Esophagus squamous epithelium (tissue), 5 donors: ENCODE measurements around the gene AVL9. TPM values are rescaled to one million over a fixed set of nuclear protein-coding genes. Genes with fewer than 3 reads are reported as not detected.
"Not testable (repeated sequence)": the region's sequence is repeated elsewhere in the genome, so short reads cannot be mapped to it uniquely, and the experiment has no call there.

ENCODE experiments used
- DNase-seq: peaks from one replicate; lab custom pipeline; 2025; lab: John Stamatoyannopoulos, UW
- H3K27ac ChIP-seq, 4 donors: fragments of 200-600 bp; sonication (generic); one replicate each; pipeline ENCODE4 v1.5.1; 2016 to 2019; ENCODE audit warnings: mild to moderate bottlenecking in 1 of 4
- H3K27me3 ChIP-seq, 4 donors: fragments of 200-600 bp; sonication (generic); 1 replicate in 3 of 4; 2 replicates in 1 of 4; pipeline versions ENCODE4 v1.5.1 to v1.6.0; 2017 to 2021; ENCODE audit warnings: antibody characterized with exemption in 1 of 4
- H3K36me3 ChIP-seq, 3 donors: fragments of 200-600 bp; sonication (generic); one replicate each; pipeline ENCODE4 v1.5.1; 2016 to 2019
- H3K4me1 ChIP-seq, 3 donors: fragments of 200-600 bp; sonication (generic); one replicate each; pipeline ENCODE4 v1.5.1; 2017 to 2019
- H3K4me3 ChIP-seq, 4 donors: fragments of 200-600 bp; sonication (generic); 1 replicate in 3 of 4; 2 replicates in 1 of 4; pipeline ENCODE4 v1.5.1; 2016 to 2019; ENCODE audit warnings: mild to moderate bottlenecking in 2 of 4, moderate library complexity in 1 of 4
- H3K9me3 ChIP-seq, 3 donors: fragments of 200-600 bp; sonication (generic); one replicate each; pipeline ENCODE4 v1.5.1; 2016 to 2019
- POLR2A ChIP-seq, 4 donors: fragments of 450-650 bp; IDR thresholded peaks; one replicate each; pipeline ENCODE4 v1.6.1; 2017; ENCODE audit warnings: antibody characterized with exemption in 4 of 4, mild to moderate bottlenecking in 4 of 4, moderate library complexity in 3 of 4
- WGBS, 2 donors: methylation state at CpG; one replicate each; pipeline ENCODE4 v1.1.5; 2018; 5-methylcytosine and 5-hydroxymethylcytosine counted together
- intact Hi-C: fragments of 100-400 bp; cut with DNase I; formaldehyde crosslinking; loops from one replicate; pipeline ENCODE4 v1.15.0; 2022
- total RNA-seq, 4 donors: library from RNA; depleted of rRNA; stranded (reverse); fragments of >200 nt; gene quantifications; one replicate each; pipeline ENCODE4 v1.1.0, GENCODE V29; 2016
- TF ChIP-seq, protein P1 (sequence below), 6 experiments: fragments of 450-650 bp in 4 of 6; fragments of 200-600 bp in 2 of 6; sonication (generic) in 2 of 6; IDR thresholded peaks; one replicate each; pipeline ENCODE4 v1.5.1; 2016 to 2019; ENCODE audit warnings: antibody characterized with exemption in 6 of 6, mild to moderate bottlenecking in 4 of 6, moderate library complexity in 4 of 6
- donor health status: DM: yes; HTN: yes; CAD: no.

The AVL9 gene
- total RNA-seq, 4 donors from 2014 or later, result 15.7 to 26.1 (median 21.6) TPM

DNA sequence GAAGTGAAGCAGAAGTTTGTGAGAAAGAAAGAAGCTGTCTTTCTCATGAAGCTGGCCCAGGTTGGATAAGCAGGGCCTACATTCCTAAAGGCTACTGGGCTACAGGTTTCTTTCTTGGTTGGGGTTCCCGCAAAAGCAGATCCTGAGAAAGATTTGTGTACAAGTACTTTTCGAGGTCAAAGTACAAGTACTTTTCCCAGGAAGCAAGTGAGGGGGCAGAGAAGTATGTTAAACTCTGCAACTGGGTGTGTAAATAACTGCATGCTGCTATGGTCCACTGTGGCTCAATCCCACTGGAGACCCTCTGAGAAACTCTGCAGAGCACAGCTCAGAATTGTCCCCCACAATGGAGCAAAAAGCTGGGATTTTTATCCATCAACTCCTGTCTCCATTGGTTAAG lies 33.8 kb upstream of the AVL9 start:
- Histone ChIP-seq H3K27ac (no peak overlapping the region), H3K9me3 (no peaks in the 10 kb centered on the region), H3K27me3 (no peaks in the 10 kb centered on the region), H3K4me3 (no peak overlapping the region), H3K4me1 (no peaks in the 10 kb centered on the region), H3K36me3 (no peaks in the 10 kb centered on the region)
- intact Hi-C loops, result no loop called here
- 84 to 85% methylated on average over 2 of the region's 2 CpGs for WGBS, 2 donors
- TF ChIP-seq, protein P1, sequence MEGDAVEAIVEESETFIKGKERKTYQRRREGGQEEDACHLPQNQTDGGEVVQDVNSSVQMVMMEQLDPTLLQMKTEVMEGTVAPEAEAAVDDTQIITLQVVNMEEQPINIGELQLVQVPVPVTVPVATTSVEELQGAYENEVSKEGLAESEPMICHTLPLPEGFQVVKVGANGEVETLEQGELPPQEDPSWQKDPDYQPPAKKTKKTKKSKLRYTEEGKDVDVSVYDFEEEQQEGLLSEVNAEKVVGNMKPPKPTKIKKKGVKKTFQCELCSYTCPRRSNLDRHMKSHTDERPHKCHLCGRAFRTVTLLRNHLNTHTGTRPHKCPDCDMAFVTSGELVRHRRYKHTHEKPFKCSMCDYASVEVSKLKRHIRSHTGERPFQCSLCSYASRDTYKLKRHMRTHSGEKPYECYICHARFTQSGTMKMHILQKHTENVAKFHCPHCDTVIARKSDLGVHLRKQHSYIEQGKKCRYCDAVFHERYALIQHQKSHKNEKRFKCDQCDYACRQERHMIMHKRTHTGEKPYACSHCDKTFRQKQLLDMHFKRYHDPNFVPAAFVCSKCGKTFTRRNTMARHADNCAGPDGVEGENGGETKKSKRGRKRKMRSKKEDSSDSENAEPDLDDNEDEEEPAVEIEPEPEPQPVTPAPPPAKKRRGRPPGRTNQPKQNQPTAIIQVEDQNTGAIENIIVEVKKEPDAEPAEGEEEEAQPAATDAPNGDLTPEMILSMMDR (IDR thresholded peaks at IDR 0.05), result no peak
- no peak for TF ChIP-seq POLR2A (IDR thresholded peaks at IDR 0.05)
- no peak for DNase-seq

DNA sequence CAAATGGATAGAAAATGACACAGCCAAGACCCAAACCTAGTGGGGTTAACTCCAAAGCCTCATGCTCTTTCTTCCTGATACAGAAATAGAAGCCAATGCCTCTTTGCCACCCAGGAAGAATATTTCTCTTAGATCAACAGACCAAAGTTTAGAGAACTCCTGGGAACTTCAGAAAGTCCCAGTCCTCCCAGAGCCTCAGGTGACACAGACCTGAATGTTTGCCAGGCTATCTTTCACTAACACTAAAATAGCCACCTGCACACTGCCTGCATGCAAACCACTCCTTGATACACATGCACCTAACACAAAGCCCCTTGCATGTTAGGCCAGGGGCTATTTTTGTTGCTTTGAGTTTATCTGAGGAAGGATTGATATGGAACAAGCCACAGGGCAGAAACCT lies 32.8 kb upstream of the AVL9 start:
- DNase-seq, result no peak
- intact Hi-C loops, result no loop called here
- no peaks in the 10 kb centered on the region for H3K4me1 ChIP-seq
- H3K36me3 ChIP-seq, result no peaks in the 10 kb centered on the region
- TF ChIP-seq, protein P1 (IDR thresholded peaks at IDR 0.05), result no peak
- no peak for TF ChIP-seq POLR2A (IDR thresholded peaks at IDR 0.05)
- no peak overlapping the region for H3K4me3 ChIP-seq
- no peaks in the 10 kb centered on the region for H3K9me3 ChIP-seq
- H3K27me3 ChIP-seq, result no peaks in the 10 kb centered on the region
- no peak overlapping the region for H3K27ac ChIP-seq

DNA sequence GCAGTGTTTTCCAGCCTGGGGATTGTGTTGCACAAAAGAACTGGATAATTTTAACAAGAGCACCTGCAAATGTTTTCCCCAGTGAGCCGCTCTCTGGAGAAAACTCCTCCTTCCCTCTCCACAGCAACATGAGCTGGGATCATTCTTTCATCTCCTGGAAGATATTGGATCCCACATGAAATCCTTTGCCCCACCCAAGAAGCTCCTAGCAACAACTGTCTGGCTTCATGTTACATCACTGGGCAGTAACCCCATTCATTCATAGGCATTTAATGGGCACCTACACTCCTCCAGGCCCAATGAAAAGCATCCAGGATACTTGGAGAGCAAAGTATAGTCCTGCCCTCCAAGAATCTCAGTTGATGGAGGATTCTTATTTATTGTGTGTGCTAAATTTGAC lies 32.3 kb upstream of the AVL9 start:
- WGBS, 2 donors, result 63 to 79% methylated on average over 1 of the region's 1 CpG
- no peaks in the 10 kb centered on the region for H3K36me3 ChIP-seq
- H3K27me3 ChIP-seq, result no peaks in the 10 kb centered on the region
- no peaks in the 10 kb centered on the region for H3K4me1 ChIP-seq
- intact Hi-C loops, result no loop called here
- DNase-seq, result no peak
- TF ChIP-seq, protein P1 (IDR thresholded peaks at IDR 0.05), result no peak
- no peak for TF ChIP-seq POLR2A (IDR thresholded peaks at IDR 0.05)
- H3K9me3 ChIP-seq, result no peaks in the 10 kb centered on the region
- no peak overlapping the region for H3K4me3 ChIP-seq
- H3K27ac ChIP-seq, result no peak overlapping the region

DNA sequence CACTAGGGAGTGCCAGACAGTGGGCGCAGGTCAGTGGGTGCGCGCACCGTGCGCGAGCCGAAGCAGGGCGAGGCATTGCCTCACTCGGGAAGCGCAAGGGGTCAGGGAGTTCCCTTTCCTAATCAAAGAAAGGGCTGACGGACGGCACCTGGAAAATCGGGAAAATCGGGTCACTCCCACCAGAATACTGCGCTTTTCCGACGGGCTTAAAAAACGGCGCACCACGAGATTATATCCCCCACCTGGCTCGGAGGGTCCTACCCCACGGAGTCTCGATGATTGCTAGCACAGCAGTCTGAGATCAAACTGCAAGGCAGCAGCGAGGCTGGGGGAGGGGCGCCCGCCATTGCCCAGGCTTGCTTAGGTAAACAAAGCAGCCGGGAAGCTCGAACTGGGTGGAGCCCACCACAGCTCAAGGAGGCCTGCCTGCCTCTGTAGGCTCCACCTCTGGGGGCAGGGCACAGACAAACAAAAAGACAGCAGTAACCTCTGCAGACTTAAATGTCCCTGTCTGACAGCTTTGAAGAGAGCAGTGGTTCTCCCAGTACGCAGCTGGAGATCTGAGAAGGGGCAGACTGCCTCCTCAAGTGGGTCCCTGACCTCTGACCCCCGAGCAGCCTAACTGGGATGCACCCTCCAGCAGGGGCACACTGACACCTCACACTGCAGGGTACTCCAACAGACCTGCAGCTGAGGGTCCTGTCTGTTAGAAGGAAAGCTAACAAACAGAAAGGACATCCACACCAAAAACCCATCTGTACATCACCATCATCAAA lies 30.5 kb upstream of the AVL9 start:
- H3K9me3 ChIP-seq, H3K27ac ChIP-seq, H3K36me3 ChIP-seq, intact Hi-C loops, H3K4me1 ChIP-seq, DNase-seq, H3K27me3 ChIP-seq, H3K4me3 ChIP-seq: not testable (repeated sequence)
- WGBS, 2 donors, result 73 to 76% methylated on average over 15 to 23 of the region's 30 CpGs

DNA sequence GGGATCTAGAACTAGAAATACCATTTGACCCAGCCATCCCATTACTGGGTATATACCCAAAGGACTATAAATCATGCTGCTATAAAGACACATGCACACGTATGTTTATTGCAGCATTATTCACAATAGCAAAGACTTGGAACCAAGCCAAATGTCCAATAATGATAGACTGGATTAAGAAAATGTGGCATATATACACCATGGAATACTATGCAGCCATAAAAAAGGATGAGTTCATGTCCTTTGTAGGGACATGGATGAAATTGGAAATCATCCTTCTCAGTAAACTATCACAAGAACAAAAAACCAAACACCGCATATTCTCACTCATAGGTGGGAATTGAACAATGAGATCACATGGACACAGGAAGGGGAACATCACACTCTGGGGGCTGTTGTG lies 25.3 kb upstream of the AVL9 start:
- H3K9me3 ChIP-seq, H3K4me1 ChIP-seq, H3K27ac ChIP-seq, H3K27me3 ChIP-seq, DNase-seq, H3K4me3 ChIP-seq, H3K36me3 ChIP-seq: not testable (repeated sequence)
- intact Hi-C loops, result loop anchor here (10.0 kb wide), 1 partner anchor 245 kb away; no protein-coding TSS in a partner anchor
- WGBS, 2 donors, result 45 to 92% methylated on average over 1 of the region's 2 CpGs

DNA sequence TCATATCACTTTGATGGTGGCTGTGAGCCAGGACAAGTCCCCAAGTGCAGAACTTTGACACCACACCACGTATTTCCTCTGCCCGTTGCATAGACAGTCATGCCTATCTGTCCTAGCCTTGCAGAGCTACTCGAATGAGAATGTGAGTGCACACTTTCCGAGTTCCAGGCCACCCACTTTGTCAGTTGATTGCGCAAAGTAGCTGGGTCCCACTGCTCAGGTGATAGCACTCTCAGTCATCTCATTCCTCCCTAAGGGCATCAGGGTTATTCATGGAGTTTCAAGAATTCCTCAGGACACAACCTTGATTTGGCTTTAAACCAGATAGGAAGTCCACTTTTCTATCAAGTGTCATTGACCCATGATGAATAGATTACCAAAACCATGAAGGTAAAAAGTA lies 24.4 kb upstream of the AVL9 start:
- Histone ChIP-seq H3K27me3 (no peaks in the 10 kb centered on the region), H3K4me3 (no peak overlapping the region), H3K4me1 (no peaks in the 10 kb centered on the region), H3K9me3 (no peaks in the 10 kb centered on the region), H3K27ac (no peak overlapping the region), H3K36me3 (no peaks in the 10 kb centered on the region)
- DNase-seq, result no peak
- intact Hi-C loops, result loop anchor here (10.0 kb wide), 1 partner anchor 246 kb away; no protein-coding TSS in a partner anchor
- WGBS, 2 donors, result 64 to 70% methylated on average over 5 of the region's 5 CpGs
- TF ChIP-seq, protein P1 (IDR thresholded peaks at IDR 0.05), result no peak
- no peak for TF ChIP-seq POLR2A (IDR thresholded peaks at IDR 0.05)
